H1 (cell line): Measurements from ENCODE around the gene NXN. TPM values are rescaled to one million over a fixed set of nuclear protein-coding genes. Genes with fewer than 3 reads are reported as not detected.

ENCODE experiments used
- NANOG ChIP-seq: IDR thresholded peaks from 2 replicates; pipeline ENCODE4 v1.6.1; 2011; ENCODE audit warnings: low read length, low read depth, mild to moderate bottlenecking, inconsistent platforms; ENCODE audit not compliant: insufficient read depth, poor library complexity, severe bottlenecking
- polyA plus RNA-seq, 7 experiments: library from polyadenylated mRNA; depleted of rRNA in 3 of 7; stranded (reverse) in 5 of 7; unstranded in 2 of 7; fragments of >200 nt in 5 of 7; fragments of 200-250 nt in 2 of 7; gene quantifications; 1 replicate in 5 of 7; 2 replicates in 1 of 7; 4 replicates in 1 of 7; pipeline versions ENCODE4 v1.2.1 to v1.2.3, GENCODE V29; 2011 to 2013; ENCODE audit warnings: missing spikeins in 2 of 7, mixed read lengths in 2 of 7
- total RNA-seq: library from RNA; stranded (reverse); fragmentation: NEBNext Ultra II Directional; extraction: Animal tissue kit (Norgen Biotek cat#: 25700); gene quantifications from 2 replicates; pipeline ENCODE4 v1.2.1, GENCODE V29; 2021

The NXN gene
- total and polyA plus RNA-seq, 2 of the 8 experiments (the other 6 are each of a cell fraction or from before 2014, with no cell fraction given), result 94.1 to 107 TPM

DNA sequence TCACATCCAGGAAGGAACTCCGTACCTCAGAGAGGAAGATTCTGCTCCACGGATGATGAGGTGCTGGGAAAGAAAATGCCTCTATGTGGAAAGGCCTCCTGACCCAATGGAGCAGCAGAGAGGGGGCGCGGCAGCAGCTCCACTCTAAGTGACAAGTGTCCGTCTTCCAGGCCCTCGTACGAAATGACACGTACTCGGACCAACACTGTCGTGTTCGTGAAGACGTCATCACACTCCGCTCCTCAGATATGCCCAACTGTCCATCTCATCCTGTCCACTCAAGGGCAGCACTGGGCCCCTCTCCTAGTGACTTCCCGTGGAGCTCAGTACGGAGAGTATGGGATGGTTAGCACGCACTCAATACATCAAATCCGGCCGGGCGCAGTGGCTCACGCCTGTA, 165.2 kb downstream of the NXN start (continued):
- TF ChIP-seq NANOG, result no peak
- TF ChIP-seq, all 59 proteins: peak for 0
